IMR-90 (cell line): ENCODE measurements around the gene NRXN2. TPM values are rescaled to one million over a fixed set of nuclear protein-coding genes. Genes with fewer than 3 reads are reported as not detected.

Experiments
- ATAC-seq: fragments of 200-7000 bp; cut with Tn5 transposase; 2 replicates; pipeline ENCODE4 v1.9.1; 2020; ENCODE audit warnings: low read depth, mild to moderate bottlenecking, moderate library complexity
- BruUV-seq: library from RNA; stranded (reverse); fragments of 400-500 nt; replicated peaks from 2 replicates; lab custom pipeline; 2021; lab: Mats Ljungman, UMichigan
- CTCF ChIA-PET: fragments of 300-600 bp; formaldehyde crosslinking; extraction: SDS; loops from one replicate; lab custom pipeline; 2021; ENCODE audit warnings: antibody characterized with exemption; lab: Yijun Ruan, JAX
- POLR2A ChIA-PET: fragments of 300-600 bp; sonication (Branson Sonifier 250); formaldehyde crosslinking; loops from one replicate; lab custom pipeline; 2022; ENCODE audit warnings: antibody characterized with exemption; ENCODE audit not compliant: unreplicated experiment; lab: Charles Lee
- DNase-seq: peaks from one replicate; pipeline ENCODE4 v3.0.0; 2013
- H2AFZ ChIP-seq: replicated peaks from 2 replicates; pipeline ENCODE3; 2013; ENCODE audit warnings: low read length, mild to moderate bottlenecking; ENCODE audit not compliant: poor library complexity
- H2AK5ac ChIP-seq: 2 replicates; pipeline ENCODE4 v1.6.1; 2013; ENCODE audit warnings: low read depth, low read length, inconsistent platforms
- H2AK9ac ChIP-seq: replicated peaks from 2 replicates; pipeline ENCODE3; 2013; ENCODE audit warnings: mild to moderate bottlenecking, low read depth, low read length, moderate library complexity; ENCODE audit not compliant: poor library complexity
- H2BK120ac ChIP-seq: 2 replicates; pipeline ENCODE4 v1.6.1; 2013; ENCODE audit warnings: low read depth, low read length, inconsistent platforms
- H2BK15ac ChIP-seq: 3 replicates; pipeline ENCODE4 v1.6.1; 2013; ENCODE audit warnings: low read depth, low read length, inconsistent platforms
- H2BK20ac ChIP-seq: 2 replicates; pipeline ENCODE4 v1.6.1; 2013; ENCODE audit warnings: low read depth, mild to moderate bottlenecking, inconsistent platforms, low read length, moderate library complexity
- H2BK5ac ChIP-seq: 2 replicates; pipeline ENCODE4 v1.6.1; 2013; ENCODE audit warnings: mild to moderate bottlenecking, low read depth, low read length, inconsistent platforms; ENCODE audit not compliant: poor library complexity, severe bottlenecking
- H3K14ac ChIP-seq: replicated peaks from 2 replicates; pipeline ENCODE4 v1.6.1; 2013; ENCODE audit warnings: low read depth, low read length, inconsistent platforms
- H3K18ac ChIP-seq: 2 replicates; pipeline ENCODE4 v1.6.1; 2013; ENCODE audit warnings: low read depth, low read length, control low read depth
- H3K23ac ChIP-seq: 2 replicates; pipeline ENCODE4 v1.6.1; 2013; ENCODE audit warnings: low read depth, low read length, inconsistent platforms
- H3K27ac ChIP-seq: 2 replicates; pipeline ENCODE4 v1.5.1; 2013; ENCODE audit warnings: mild to moderate bottlenecking, control low read depth, low read length; ENCODE audit not compliant: insufficient read depth
- H3K27me3 ChIP-seq: 2 replicates; pipeline ENCODE4 v1.6.1; 2013; ENCODE audit warnings: low read length; ENCODE audit not compliant: control insufficient read depth, insufficient read depth
- H3K36me3 ChIP-seq: 2 replicates; pipeline ENCODE4 v1.6.1; 2013; ENCODE audit warnings: low read length, mixed read lengths; ENCODE audit not compliant: control insufficient read depth, insufficient read depth
- H3K4ac ChIP-seq: 2 replicates; pipeline ENCODE4 v1.6.1; 2013; ENCODE audit warnings: low read depth, low read length, inconsistent platforms
- H3K4me1 ChIP-seq: 2 replicates; pipeline ENCODE4 v1.6.1; 2013; ENCODE audit warnings: low read length, mixed read lengths; ENCODE audit not compliant: control insufficient read depth, insufficient read depth
- H3K4me2 ChIP-seq: 2 replicates; pipeline ENCODE4 v1.6.1; 2013; ENCODE audit warnings: low read depth, mild to moderate bottlenecking, control low read depth, low read length, moderate library complexity
- H3K4me3 ChIP-seq: 2 replicates; pipeline ENCODE4 v1.5.1; 2013; ENCODE audit warnings: low read depth, mild to moderate bottlenecking, control low read depth, low read length, moderate library complexity; ENCODE audit not compliant: insufficient read depth
- H3K56ac ChIP-seq: 2 replicates; pipeline ENCODE4 v1.6.1; 2013; ENCODE audit warnings: low read length, inconsistent platforms; ENCODE audit not compliant: insufficient read depth; ENCODE audit errors: extremely low read depth
- H3K79me1 ChIP-seq, 2 experiments: 2 replicates each; pipeline ENCODE4 v1.6.1; 2013; ENCODE audit warnings: low read length in 2 of 2, inconsistent platforms in 1 of 2, low read depth in 1 of 2
- H3K9ac ChIP-seq: 2 replicates; pipeline ENCODE4 v1.6.1; 2013; ENCODE audit warnings: low read depth, low read length, control low read depth
- H3K9me1 ChIP-seq: 2 replicates; pipeline ENCODE4 v1.6.1; 2013; ENCODE audit warnings: low read length, inconsistent platforms; ENCODE audit not compliant: insufficient read depth
- H3K9me3 ChIP-seq: 2 replicates; pipeline ENCODE4 v1.6.1; 2013; ENCODE audit warnings: low read length; ENCODE audit not compliant: control insufficient read depth, insufficient read depth
- H4K20me1 ChIP-seq: 2 replicates; pipeline ENCODE4 v1.6.1; 2013; ENCODE audit warnings: low read length, inconsistent platforms; ENCODE audit not compliant: insufficient read depth
- H4K5ac ChIP-seq: 2 replicates; pipeline ENCODE4 v1.6.1; 2013; ENCODE audit warnings: mild to moderate bottlenecking, low read depth, low read length, control low read depth
- H4K8ac ChIP-seq, 2 experiments: 2 replicates each; pipeline ENCODE4 v1.6.1; 2013; ENCODE audit warnings: low read depth in 2 of 2, low read length in 2 of 2, control low read depth in 1 of 2, inconsistent platforms in 1 of 2
- H4K91ac ChIP-seq: 2 replicates; pipeline ENCODE4 v1.6.1; 2013; ENCODE audit warnings: low read depth, low read length, inconsistent platforms; ENCODE audit not compliant: insufficient read depth
- BHLHE40 ChIP-seq: fragments of 150-350 bp; IDR thresholded peaks from 2 replicates; pipeline ENCODE4 v1.6.1; 2016; ENCODE audit warnings: mild to moderate bottlenecking, low read depth, low read length
- CEBPB ChIP-seq: IDR thresholded peaks from 2 replicates; pipeline ENCODE4 v1.6.1; 2012; ENCODE audit warnings: low read depth, low read length, improper control_type of control experiment
- MAFK ChIP-seq: IDR thresholded peaks from 2 replicates; pipeline ENCODE4 v1.6.1; 2012; ENCODE audit warnings: low read depth, low read length, improper control_type of control experiment
- MAZ ChIP-seq: IDR thresholded peaks from 2 replicates; pipeline ENCODE4 v1.6.1; 2012; ENCODE audit warnings: low read depth, mild to moderate bottlenecking, low read length, improper control_type of control experiment, moderate library complexity, borderline replicate concordance
- MXI1 ChIP-seq: IDR thresholded peaks from 2 replicates; pipeline ENCODE4 v1.6.1; 2012; ENCODE audit warnings: low read depth, mild to moderate bottlenecking, low read length, moderate library complexity, borderline replicate concordance
- NFE2L2 ChIP-seq: fragments of 150-350 bp; IDR thresholded peaks from 2 replicates; pipeline ENCODE4 v1.6.1; 2016; ENCODE audit warnings: low read depth, mild to moderate bottlenecking, low read length
- POLR2A ChIP-seq: IDR thresholded peaks from 2 replicates; pipeline ENCODE4 v1.6.1; 2012; ENCODE audit warnings: mild to moderate bottlenecking, low read depth, low read length
- RAD21 ChIP-seq: IDR thresholded peaks from 2 replicates; pipeline ENCODE4 v1.6.1; 2012; ENCODE audit warnings: low read length, improper control_type of control experiment
- RCOR1 ChIP-seq: IDR thresholded peaks from 2 replicates; pipeline ENCODE4 v1.6.1; 2012; ENCODE audit warnings: mild to moderate bottlenecking, low read length, improper control_type of control experiment; ENCODE audit not compliant: insufficient replicate concordance
- RFX5 ChIP-seq: IDR thresholded peaks from 2 replicates; pipeline ENCODE4 v1.8.0; 2012; ENCODE audit warnings: low read depth, mild to moderate bottlenecking, low read length, moderate library complexity
- SMC3 ChIP-seq: fragments of 150-350 bp; IDR thresholded peaks from 2 replicates; pipeline ENCODE4 v1.6.1; 2016; ENCODE audit warnings: low read depth, mild to moderate bottlenecking, antibody characterized with exemption, low read length, moderate library complexity
- WGBS, 2 experiments: methylation state at CpG; one replicate each; pipeline versions ENCODE4 v1.1.5 to v1.1.7; 2013; ENCODE audit warnings: missing lambda C conversion rate in 2 of 2; ENCODE audit not compliant: insufficient read length in 1 of 2; ENCODE audit errors: extremely low coverage in 2 of 2; 5-methylcytosine and 5-hydroxymethylcytosine counted together
- dilution Hi-C: fragments of 300-500 bp; cut with HindIII; formaldehyde crosslinking; loops from one replicate; pipeline ENCODE4 v1.14.3; 2018; ENCODE audit warnings: low sequenced_read_pairs; ENCODE audit not compliant: unreplicated experiment
- in situ Hi-C: fragments of 300-500 bp; cut with MboI; formaldehyde crosslinking; loops from 3 replicates; pipeline ENCODE4 v1.14.3; 2019; ENCODE audit warnings: low sequenced_read_pairs, inconsistent platforms, mixed read lengths
- intact Hi-C: fragments of 100-400 bp; cut with micrococcal nuclease; formaldehyde crosslinking; loops from 2 replicates; pipeline ENCODE4 v1.10.0; 2022
- polyA plus RNA-seq, 3 experiments: library from polyadenylated mRNA; depleted of rRNA; stranded (reverse); fragments of >200 nt; gene quantifications; 2 replicates each; pipeline ENCODE4 v1.2.3, GENCODE V29; 2012; ENCODE audit warnings: low replicate concordance in 1 of 3
- total RNA-seq: library from RNA; depleted of rRNA; stranded (reverse); fragments of >200 nt; gene quantifications from 2 replicates; pipeline ENCODE4 v1.2.3, GENCODE V29; 2012
- TF ChIP-seq, protein P1 (sequence below): fragments of 150-350 bp; IDR thresholded peaks from 2 replicates; pipeline ENCODE4 v1.6.1; 2017; ENCODE audit warnings: mild to moderate bottlenecking, antibody characterized with exemption, low read length, low read depth
- TF ChIP-seq, protein P2 (sequence below): conservative IDR thresholded peaks from 2 replicates; pipeline ENCODE4 v1.5.1; 2012; ENCODE audit warnings: mild to moderate bottlenecking, low read depth, low read length, improper control_type of control experiment

Gene NRXN2
- total and polyA plus RNA-seq, 2 of the 4 experiments (the other 2 are of a cell fraction): 0.18 to 0.22 TPM

- Histone ChIP-seq H4K5ac (peak overlapping the region; percentile 40; the same call in 1 of the 2 replicates), H2BK120ac (peak overlapping the region; percentile 91), H3K18ac (peak overlapping the region; percentile 65; the same call in 1 of the 2 replicates), H3K36me3 (no peaks in the 10 kb centered on the region), H3K23ac (peak overlapping the region; percentile 79; the same call in 1 of the 2 replicates), H3K4me2 (peak overlapping the region; percentile 39; the same call in 1 of the 2 replicates), H3K4me3 (no peak overlapping the region), H3K56ac (no peak overlapping the region), H4K20me1 (no peaks in the 10 kb centered on the region), H3K14ac (peak overlapping the region; percentile 79), H2AFZ (peak overlapping the region; percentile 83), H3K4ac (peak overlapping the region; percentile 91), H4K8ac (peak overlapping the region; percentile 37 to 87; a peak in 3 of 4 replicates), H3K9me3 (no peaks in the 10 kb centered on the region), H2AK5ac (peak overlapping the region; percentile 91), H2BK5ac (peak overlapping the region; percentile 91), H3K9ac (no peak overlapping the region; the same call in 1 of the 2 replicates), H2BK20ac (peak overlapping the region; percentile 75), H3K79me1 (no peaks in the 10 kb centered on the region), H3K27me3 (peaks cover 6% of the 10 kb centered on the region; the same call in 1 of the 2 replicates), H3K4me1 (peaks cover 13% of the 10 kb centered on the region), H2BK15ac (peak overlapping the region; percentile 80; the same call in 2 of the 3 replicates), H2AK9ac (peak overlapping the region; percentile 87), H3K9me1 (peaks cover 17% of the 10 kb centered on the region), H4K91ac (peak overlapping the region; percentile 74), H3K27ac (peak overlapping the region; percentile 21; the same call in 1 of the 2 replicates)
- intact Hi-C loops (loop anchor here (10.0 kb wide), 1 partner anchor 455 kb away; the partner anchor contains the start of gene FERMT3), in situ Hi-C loops (no loop called here), dilution Hi-C loops (no loop called here)
- CTCF ChIA-PET: interaction anchor here (0.6 to 2.1 kb wide), 4 partner anchors 9 to 106 kb away, joined by 3 to 9 read pairs (median 8); no protein-coding TSS in a partner anchor
- peak; percentile 81 for ATAC-seq
- peak; percentile 93 for DNase-seq
- POLR2A ChIA-PET: no interaction called here
- 77% methylated on average over 5 of the region's 9 CpGs; no CpG with 5 or more reads in 1 of the 2 experiments for WGBS, 2 experiments
- BruUV-seq: no TSS peak
- peak; percentile 48; the same call in 1 of the 2 replicates for TF ChIP-seq BHLHE40
- TF ChIP-seq SMC3: no peak
- TF ChIP-seq RCOR1: peak; percentile 24
- peak; percentile 81 for TF ChIP-seq NFE2L2
- peak; percentile 64 for TF ChIP-seq MAFK
- peak; percentile 46 for TF ChIP-seq POLR2A
- TF ChIP-seq RAD21: peak; percentile 14; the same call in 1 of the 2 replicates
- TF ChIP-seq MAZ: no peak
- no peak for TF ChIP-seq MXI1
- TF ChIP-seq, protein P1, sequence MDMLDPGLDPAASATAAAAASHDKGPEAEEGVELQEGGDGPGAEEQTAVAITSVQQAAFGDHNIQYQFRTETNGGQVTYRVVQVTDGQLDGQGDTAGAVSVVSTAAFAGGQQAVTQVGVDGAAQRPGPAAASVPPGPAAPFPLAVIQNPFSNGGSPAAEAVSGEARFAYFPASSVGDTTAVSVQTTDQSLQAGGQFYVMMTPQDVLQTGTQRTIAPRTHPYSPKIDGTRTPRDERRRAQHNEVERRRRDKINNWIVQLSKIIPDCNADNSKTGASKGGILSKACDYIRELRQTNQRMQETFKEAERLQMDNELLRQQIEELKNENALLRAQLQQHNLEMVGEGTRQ: no peak
- TF ChIP-seq RFX5: no peak
- no peak for TF ChIP-seq CEBPB
- TF ChIP-seq, protein P2, sequence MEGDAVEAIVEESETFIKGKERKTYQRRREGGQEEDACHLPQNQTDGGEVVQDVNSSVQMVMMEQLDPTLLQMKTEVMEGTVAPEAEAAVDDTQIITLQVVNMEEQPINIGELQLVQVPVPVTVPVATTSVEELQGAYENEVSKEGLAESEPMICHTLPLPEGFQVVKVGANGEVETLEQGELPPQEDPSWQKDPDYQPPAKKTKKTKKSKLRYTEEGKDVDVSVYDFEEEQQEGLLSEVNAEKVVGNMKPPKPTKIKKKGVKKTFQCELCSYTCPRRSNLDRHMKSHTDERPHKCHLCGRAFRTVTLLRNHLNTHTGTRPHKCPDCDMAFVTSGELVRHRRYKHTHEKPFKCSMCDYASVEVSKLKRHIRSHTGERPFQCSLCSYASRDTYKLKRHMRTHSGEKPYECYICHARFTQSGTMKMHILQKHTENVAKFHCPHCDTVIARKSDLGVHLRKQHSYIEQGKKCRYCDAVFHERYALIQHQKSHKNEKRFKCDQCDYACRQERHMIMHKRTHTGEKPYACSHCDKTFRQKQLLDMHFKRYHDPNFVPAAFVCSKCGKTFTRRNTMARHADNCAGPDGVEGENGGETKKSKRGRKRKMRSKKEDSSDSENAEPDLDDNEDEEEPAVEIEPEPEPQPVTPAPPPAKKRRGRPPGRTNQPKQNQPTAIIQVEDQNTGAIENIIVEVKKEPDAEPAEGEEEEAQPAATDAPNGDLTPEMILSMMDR: 0 out of 2 replicates have a peak, but pooled peaks have one; percentile 13
These were observed 63.4 kb downstream of the NRXN2 start for GRCh38 chr11:64659417-64660144.
